HL-60 (cell line): ENCODE results near the gene CD44.
"Not testable (repeated sequence)": the region's sequence is repeated elsewhere in the genome, so short reads cannot be mapped to it uniquely, and the experiment has no call there.

ENCODE experiments used
- DNase-seq, 2 experiments: peaks; one replicate each; pipeline ENCODE4 v3.0.0-alpha.2; 2010 to 2020; ENCODE audit warnings: low read depth in 1 of 2, low spot score in 1 of 2
- H3K27ac ChIP-seq: fragments of 250-450 bp; sonication (Bioruptor Pico); replicated peaks from 2 replicates; pipeline ENCODE4 v1.5.1; 2020; ENCODE audit warnings: mild to moderate bottlenecking, moderate library complexity
- H3K27me3 ChIP-seq: fragments of 250-450 bp; sonication (Bioruptor Pico); 2 replicates; pipeline ENCODE4 v1.5.1; 2021; ENCODE audit warnings: mild to moderate bottlenecking, moderate library complexity; ENCODE audit not compliant: insufficient read depth, poor library complexity, severe bottlenecking
- H3K4me3 ChIP-seq: replicated peaks from 2 replicates; pipeline ENCODE4 v1.5.1; 2011; ENCODE audit warnings: mild to moderate bottlenecking, control low read depth, low read length; ENCODE audit not compliant: insufficient read depth
- CTCF ChIP-seq: IDR thresholded peaks from one replicate; pipeline ENCODE4 v1.5.1; 2011; ENCODE audit warnings: low read length, control low read depth, inconsistent platforms; ENCODE audit not compliant: insufficient read depth
- GABPA ChIP-seq: IDR thresholded peaks from 2 replicates; pipeline ENCODE4 v1.6.1; 2012; ENCODE audit warnings: low read depth
- POLR2AphosphoS5 ChIP-seq: IDR thresholded peaks from 2 replicates; pipeline ENCODE4 v1.6.1; 2012; ENCODE audit warnings: low read depth
- REST ChIP-seq: IDR thresholded peaks from 2 replicates; pipeline ENCODE4 v1.6.1; 2012; ENCODE audit warnings: low read depth; ENCODE audit not compliant: insufficient replicate concordance
- SPI1 ChIP-seq: IDR thresholded peaks from 2 replicates; pipeline ENCODE4 v1.6.1; 2012; ENCODE audit warnings: low read depth, mild to moderate bottlenecking, borderline replicate concordance
- long read RNA-seq: library from polyadenylated mRNA; unstranded; transcript quantifications from one replicate; pipeline ENCODE4 v2.0.0, GENCODE V29; 2020

CD44 gene
- long read RNA-seq, full-length matches to known transcripts: 1,732 of 1,899 reads
- long read RNA-seq, partial matches to known transcripts: 106 of 1,899 reads
- long read RNA-seq, other reads (novel, unspliced or antisense): 61 of 1,899 reads

- Histone ChIP-seq H3K4me3 (peak within 1 kb of the TSS; percentile 61), H3K27me3 (no peaks in the 10 kb centered on the region), H3K27ac (peak within 1 kb of the TSS; percentile 79)
- TF ChIP-seq POLR2AphosphoS5: peak; percentile 65; the same call in 1 of the 2 replicates
- TF ChIP-seq SPI1: no peak
- peak in 1 of 2 experiments; percentile 58 for DNase-seq
Observed at GRCh38 chr11:35138943-35139721, at the start of gene CD44. Gene CD44, plus strand, starts transcription at chr11:35139171. Its CDS starts 133 bp downstream, at chr11:35139304.

- TF ChIP-seq POLR2AphosphoS5 (no peak), SPI1 (peak; percentile 71)
- H3K27ac ChIP-seq: no peak overlapping the region
Observed at GRCh38 chr11:35089666-35090065, 49.3 kb upstream of the CD44 start.

GRCh38 chr11:35090125-35090524, 48.8 kb upstream of the CD44 start:
- Histone ChIP-seq H3K27ac (no peak overlapping the region), H3K4me3 (no peak overlapping the region), H3K27me3 (no peaks in the 10 kb centered on the region)
- no peak for DNase-seq
- no peak for TF ChIP-seq REST
- TF ChIP-seq POLR2AphosphoS5: no peak
- TF ChIP-seq CTCF: no peak
- TF ChIP-seq SPI1: no peak
- TF ChIP-seq GABPA: no peak

More at GRCh38 chr11:35089666-35090065, 49.3 kb upstream of the CD44 start:
- Histone ChIP-seq H3K27me3 (no peaks in the 10 kb centered on the region), H3K4me3 (no peak overlapping the region)
- no peak for DNase-seq

- DNase-seq, H3K27ac ChIP-seq, H3K27me3 ChIP-seq, H3K4me3 ChIP-seq: not testable (repeated sequence)
Observed at GRCh38 chr11:35090991-35091390, 48.0 kb upstream of the CD44 start.

- TF ChIP-seq POLR2AphosphoS5: no peak
- TF ChIP-seq GABPA: no peak
- no peak for TF ChIP-seq CTCF
- TF ChIP-seq REST: no peak
- no peak for TF ChIP-seq SPI1
- no peak overlapping the region for H3K27ac ChIP-seq
- DNase-seq: no peak
- no peaks in the 10 kb centered on the region for H3K27me3 ChIP-seq
- no peak overlapping the region for H3K4me3 ChIP-seq
Observed at GRCh38 chr11:35096723-35097122, 42.2 kb upstream of the CD44 start.
